Measurements from ENCODE around the gene NUP35.

The NUP35 gene

DNA sequence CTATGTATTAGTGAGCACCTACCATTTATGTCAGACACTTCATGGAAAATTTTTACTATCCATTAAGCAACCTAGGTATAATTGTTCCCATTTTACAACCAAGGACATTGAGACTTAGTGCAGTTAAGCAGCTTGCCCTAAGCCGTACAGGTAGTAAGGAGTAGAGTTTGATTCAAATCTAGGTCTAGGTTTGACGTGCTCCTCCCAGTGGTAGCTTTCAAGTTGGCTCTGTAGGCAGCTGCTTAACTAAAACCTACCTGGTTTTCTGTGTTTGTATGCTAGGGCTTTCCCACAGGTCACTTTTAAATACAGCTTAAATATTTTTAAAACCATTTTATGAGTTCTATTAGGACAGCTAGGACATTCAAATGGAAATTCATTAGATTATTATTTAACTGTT is 69.7 kb downstream of the NUP35 start:
- DNase-seq (ENCODE audit: insufficient read length, low spot score) = no peak
- TF ChIP-seq POU2F2 (IDR thresholded peaks at IDR 0.05; ENCODE audit: low read depth, low read length) (no peak), POLR2AphosphoS5 (IDR thresholded peaks at IDR 0.05; ENCODE audit: low read depth, low read length) (no peak), TAF1 (IDR thresholded peaks at IDR 0.05; ENCODE audit: low read depth, low read length) (no peak), POLR2A (IDR thresholded peaks at IDR 0.05; ENCODE audit: low read depth, low read length) (no peak), SPI1 (IDR thresholded peaks at IDR 0.05; ENCODE audit: low read depth, low read length) (no peak)
- FAIRE-seq = no peak

GRCh38 chr2:183195397-183195796 is 71.2 kb downstream of the NUP35 start:
- FAIRE-seq = no peak
- TF ChIP-seq POLR2A (IDR thresholded peaks at IDR 0.05; ENCODE audit: low read depth, low read length) (no peak), POLR2AphosphoS5 (IDR thresholded peaks at IDR 0.05; ENCODE audit: low read depth, low read length) (no peak), POU2F2 (IDR thresholded peaks at IDR 0.05; ENCODE audit: low read depth, low read length) (no peak), PAX5 (IDR thresholded peaks at IDR 0.05; ENCODE audit: insufficient read depth, low read length, severe bottlenecking) (no peak), TAF1 (IDR thresholded peaks at IDR 0.05; ENCODE audit: low read depth, low read length) (no peak), SPI1 (IDR thresholded peaks at IDR 0.05; ENCODE audit: low read depth, low read length) (no peak)
- DNase-seq (ENCODE audit: insufficient read length, low spot score) = no peak

GRCh38 chr2:183195998-183196409 is 71.8 kb downstream of the NUP35 start:
- peak; percentile 26 for FAIRE-seq
- TF ChIP-seq TAF1 (IDR thresholded peaks at IDR 0.05; ENCODE audit: low read depth, low read length) (no peak), SPI1 (IDR thresholded peaks at IDR 0.05; ENCODE audit: low read depth, low read length) (no peak), POLR2AphosphoS5 (IDR thresholded peaks at IDR 0.05; ENCODE audit: low read depth, low read length) (no peak), POU2F2 (IDR thresholded peaks at IDR 0.05; ENCODE audit: low read depth, low read length) (no peak), POLR2A (IDR thresholded peaks at IDR 0.05; ENCODE audit: low read depth, low read length) (no peak), PAX5 (IDR thresholded peaks at IDR 0.05; ENCODE audit: insufficient read depth, low read length, severe bottlenecking) (no peak)
- DNase-seq (ENCODE audit: insufficient read length, low spot score) = no peak

GRCh38 chr2:183204397-183204796 is 80.2 kb downstream of the NUP35 start:
- no peak for FAIRE-seq
- no peak for DNase-seq (ENCODE audit: insufficient read length, low spot score)
- TF ChIP-seq SPI1 (IDR thresholded peaks at IDR 0.05; ENCODE audit: low read depth, low read length) = no peak
- TF ChIP-seq TAF1 (IDR thresholded peaks at IDR 0.05; ENCODE audit: low read depth, low read length) = no peak
- TF ChIP-seq PAX5 (IDR thresholded peaks at IDR 0.05; ENCODE audit: insufficient read depth, low read length, severe bottlenecking) = no peak
- no peak for TF ChIP-seq POLR2AphosphoS5 (IDR thresholded peaks at IDR 0.05; ENCODE audit: low read depth, low read length)
- no peak for TF ChIP-seq POU2F2 (IDR thresholded peaks at IDR 0.05; ENCODE audit: low read depth, low read length)
- TF ChIP-seq POLR2A (IDR thresholded peaks at IDR 0.05; ENCODE audit: low read depth, low read length) = no peak

GRCh38 chr2:183207110-183207509 is 82.9 kb downstream of the NUP35 start:
- TF ChIP-seq POLR2A (IDR thresholded peaks at IDR 0.05; ENCODE audit: low read depth, low read length) = no peak
- TF ChIP-seq POU2F2 (IDR thresholded peaks at IDR 0.05; ENCODE audit: low read depth, low read length) = no peak
- TF ChIP-seq SPI1 (IDR thresholded peaks at IDR 0.05; ENCODE audit: low read depth, low read length) = no peak
- TF ChIP-seq TAF1 (IDR thresholded peaks at IDR 0.05; ENCODE audit: low read depth, low read length) = no peak

DNA sequence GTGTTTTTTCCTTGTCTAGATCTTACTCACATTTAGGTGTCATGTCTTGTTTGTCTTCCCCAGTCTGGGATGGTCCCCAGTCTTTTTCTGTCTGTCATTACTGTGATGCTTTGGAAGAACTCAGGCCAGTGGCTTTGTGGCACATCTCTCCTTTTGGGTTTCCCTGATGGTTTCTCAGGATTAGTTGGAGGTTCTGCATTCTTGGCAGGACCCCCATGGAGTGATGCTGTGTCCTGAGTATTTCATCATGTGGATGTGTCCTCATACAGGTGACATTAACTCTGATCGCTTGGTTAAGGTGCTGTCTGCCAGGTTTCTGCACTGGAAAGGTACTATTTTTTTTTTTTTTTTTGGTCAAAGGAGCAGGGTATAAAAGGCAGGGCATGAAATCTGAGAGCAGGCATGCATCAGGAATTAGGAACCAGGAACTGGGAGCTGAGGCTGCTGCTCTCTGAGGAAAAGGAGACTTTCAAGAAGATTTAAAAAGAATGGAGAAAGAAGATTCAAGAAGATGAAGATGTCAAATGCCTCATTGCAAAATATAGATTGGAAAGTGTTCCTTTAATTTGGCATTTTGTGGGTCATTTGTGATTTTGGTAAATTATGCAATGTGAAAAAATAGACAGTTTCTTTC is 85.3 kb downstream of the NUP35 start:
- no peak for FAIRE-seq
- no peak for DNase-seq (ENCODE audit: insufficient read length, low spot score)
- TF ChIP-seq POLR2AphosphoS5 (IDR thresholded peaks at IDR 0.05; ENCODE audit: low read depth, low read length) = no peak
- no peak for TF ChIP-seq POLR2A (IDR thresholded peaks at IDR 0.05; ENCODE audit: low read depth, low read length)
- TF ChIP-seq PAX5 (IDR thresholded peaks at IDR 0.05; ENCODE audit: insufficient read depth, low read length, severe bottlenecking) = no peak
- TF ChIP-seq SPI1 (IDR thresholded peaks at IDR 0.05; ENCODE audit: low read depth, low read length) = no peak
- TF ChIP-seq TAF1 (IDR thresholded peaks at IDR 0.05; ENCODE audit: low read depth, low read length) = no peak
- no peak for TF ChIP-seq POU2F2 (IDR thresholded peaks at IDR 0.05; ENCODE audit: low read depth, low read length)

More at GRCh38 chr2:183207110-183207509, 82.9 kb downstream of the NUP35 start:
- FAIRE-seq (no peak), DNase-seq (ENCODE audit: insufficient read length, low spot score) (no peak)
